NCI-H510A (cell line): ENCODE data around the gene ABCB11.

Experiments
- DNase-seq: peaks from one replicate; lab custom pipeline; 2025; lab: John Stamatoyannopoulos, UW

Gene ABCB11

GRCh38 chr2:169007941-169008340 is 23.2 kb downstream of the ABCB11 start:
- DNase-seq = no peak

GRCh38 chr2:169007356-169007755 is 23.8 kb downstream of the ABCB11 start:
- DNase-seq = no peak

GRCh38 chr2:169006665-169007064 is 24.5 kb downstream of the ABCB11 start:
- no peak for DNase-seq

GRCh38 chr2:169005994-169006393 is 25.1 kb downstream of the ABCB11 start:
- no peak for DNase-seq

GRCh38 chr2:169005080-169005598 is 26.0 kb downstream of the ABCB11 start:
- DNase-seq = no peak

- DNase-seq = no peak
Measured at GRCh38 chr2:169002161-169002738, 28.9 kb downstream of the ABCB11 start.

GRCh38 chr2:169001116-169001815 is 29.9 kb downstream of the ABCB11 start:
- no peak for DNase-seq

GRCh38 chr2:168999668-169000213 is 31.4 kb downstream of the ABCB11 start:
- no peak for DNase-seq

- no peak for DNase-seq
Measured at GRCh38 chr2:168998609-168999211, 32.4 kb downstream of the ABCB11 start.

- no peak for DNase-seq
Measured at GRCh38 chr2:168997794-168998193, 33.3 kb downstream of the ABCB11 start.

GRCh38 chr2:168997118-168997521 is 34.0 kb downstream of the ABCB11 start:
- no peak for DNase-seq

GRCh38 chr2:168995744-168996143 is 35.4 kb downstream of the ABCB11 start:
- no peak for DNase-seq

- DNase-seq = no peak
Measured at GRCh38 chr2:168993538-168993937, 37.6 kb downstream of the ABCB11 start.

- DNase-seq = no peak
Measured at GRCh38 chr2:168992591-168993349, 38.4 kb downstream of the ABCB11 start.

GRCh38 chr2:168992026-168992425 is 39.1 kb downstream of the ABCB11 start:
- DNase-seq = no peak

- DNase-seq = no peak
Measured at GRCh38 chr2:168988755-168989154, 42.4 kb downstream of the ABCB11 start.

GRCh38 chr2:168986398-168986943 is 44.7 kb downstream of the ABCB11 start:
- no peak for DNase-seq

- DNase-seq = no peak
Measured at GRCh38 chr2:168981651-168982050, 49.5 kb downstream of the ABCB11 start.

- no peak for DNase-seq
Measured at GRCh38 chr2:168978461-168978861, 52.7 kb downstream of the ABCB11 start.

- DNase-seq = no peak
Measured at GRCh38 chr2:168977608-168978007, 53.5 kb downstream of the ABCB11 start.

- no peak for DNase-seq
Measured at GRCh38 chr2:168976034-168976654, 55.0 kb downstream of the ABCB11 start.
